Suppressor macrophage treated with lipopolysaccharide for 4 hours (primary cell): ENCODE data around the gene SEPTIN10.
"Not testable (repeated sequence)": the region's sequence is repeated elsewhere in the genome, so short reads cannot be mapped to it uniquely, and the experiment has no call there.

Experiments used
- DNase-seq: peaks from one replicate; pipeline ENCODE4 v3.0.0-alpha.2; 2020

The SEPTIN10 gene

DNA sequence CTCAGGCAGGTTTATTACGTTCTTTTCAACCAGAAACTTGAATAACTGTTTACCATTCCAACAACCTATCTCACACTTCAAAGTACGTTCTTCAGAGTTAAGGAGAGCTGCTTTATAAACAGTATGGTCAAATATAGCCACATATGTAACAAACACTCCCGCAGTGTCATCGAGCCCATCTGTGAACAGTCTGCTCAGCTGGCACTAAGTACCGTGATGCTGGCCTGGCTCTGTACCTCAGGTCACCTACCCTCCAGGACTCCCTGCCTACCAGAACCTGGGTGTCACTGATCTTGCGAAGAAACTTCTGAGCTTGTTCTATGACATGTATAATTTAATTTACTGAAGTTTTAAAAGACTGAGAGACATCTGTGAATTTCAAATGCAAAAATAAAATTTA, 71.4 kb downstream of the SEPTIN10 start:
- no peak for DNase-seq

DNA sequence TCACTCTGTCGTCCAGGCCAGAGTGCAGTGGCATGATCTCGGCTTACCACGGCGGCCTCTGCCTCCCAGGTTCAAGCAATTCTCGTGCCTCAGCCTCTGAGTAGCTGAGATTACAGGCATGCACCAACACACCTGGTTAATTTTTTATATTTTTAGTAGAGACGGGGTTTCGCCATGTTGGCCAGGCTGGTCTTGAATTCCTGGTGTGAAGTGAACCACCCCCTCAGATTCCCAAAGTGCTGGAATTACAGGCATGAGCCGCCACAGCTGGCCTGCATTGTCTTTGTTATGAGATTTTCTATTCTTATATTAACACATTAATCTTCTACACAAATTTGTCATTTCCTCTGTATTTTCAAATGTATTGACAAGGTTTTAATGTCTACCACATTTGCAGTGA, 75.2 kb downstream of the SEPTIN10 start:
- no peak for DNase-seq

DNA sequence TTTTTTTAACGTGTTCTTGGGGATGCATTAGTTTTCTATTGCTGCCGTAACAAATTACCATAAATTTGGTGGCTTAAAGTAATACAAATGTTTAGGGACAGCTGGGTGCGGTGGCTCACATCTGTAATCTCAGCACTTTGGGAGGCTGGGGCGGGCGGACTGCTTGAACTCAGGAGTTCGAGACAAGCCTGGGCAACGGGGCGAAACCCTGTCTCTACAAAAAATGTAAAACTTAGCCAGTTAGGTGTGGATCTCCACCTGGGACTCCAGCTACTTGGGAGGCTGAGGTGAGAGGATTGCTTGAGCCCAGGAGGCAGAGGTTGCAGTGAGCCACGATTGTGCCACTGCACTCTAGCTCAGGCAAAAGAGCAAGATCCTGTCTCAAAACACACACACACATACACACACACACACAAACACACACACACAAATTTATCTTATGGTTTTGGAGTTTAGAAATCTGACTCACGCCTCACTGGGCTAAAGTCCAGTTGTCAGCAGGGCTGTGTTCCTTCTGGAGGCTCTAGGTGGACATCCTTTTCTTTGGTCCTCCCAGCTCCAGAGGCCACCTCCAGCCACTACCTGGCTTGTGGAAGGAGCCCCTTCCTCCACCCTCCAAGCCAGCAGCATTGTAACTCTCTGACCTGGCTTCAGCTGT, 76.1 kb downstream of the SEPTIN10 start:
- no peak for DNase-seq

DNA sequence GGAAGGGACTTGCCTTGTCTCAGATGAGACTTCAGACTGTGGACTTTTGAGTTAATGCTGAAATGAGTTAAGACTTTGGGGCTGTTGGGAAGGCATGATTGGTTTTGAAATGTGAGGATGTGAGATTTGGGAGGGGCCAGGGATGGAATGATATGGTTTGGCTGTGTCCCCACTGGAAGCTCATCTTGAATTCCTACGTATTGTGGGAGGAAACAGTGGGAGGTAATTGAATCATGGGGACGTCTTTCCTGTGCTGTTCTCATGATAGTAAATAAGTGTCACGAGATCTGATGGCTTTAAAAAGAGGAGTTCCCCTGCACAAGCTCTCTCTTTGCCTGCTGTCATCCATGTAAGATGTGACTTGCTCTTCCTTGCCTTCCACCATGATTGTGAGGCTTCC, 77.2 kb downstream of the SEPTIN10 start:
- DNase-seq = not testable (repeated sequence)

DNA sequence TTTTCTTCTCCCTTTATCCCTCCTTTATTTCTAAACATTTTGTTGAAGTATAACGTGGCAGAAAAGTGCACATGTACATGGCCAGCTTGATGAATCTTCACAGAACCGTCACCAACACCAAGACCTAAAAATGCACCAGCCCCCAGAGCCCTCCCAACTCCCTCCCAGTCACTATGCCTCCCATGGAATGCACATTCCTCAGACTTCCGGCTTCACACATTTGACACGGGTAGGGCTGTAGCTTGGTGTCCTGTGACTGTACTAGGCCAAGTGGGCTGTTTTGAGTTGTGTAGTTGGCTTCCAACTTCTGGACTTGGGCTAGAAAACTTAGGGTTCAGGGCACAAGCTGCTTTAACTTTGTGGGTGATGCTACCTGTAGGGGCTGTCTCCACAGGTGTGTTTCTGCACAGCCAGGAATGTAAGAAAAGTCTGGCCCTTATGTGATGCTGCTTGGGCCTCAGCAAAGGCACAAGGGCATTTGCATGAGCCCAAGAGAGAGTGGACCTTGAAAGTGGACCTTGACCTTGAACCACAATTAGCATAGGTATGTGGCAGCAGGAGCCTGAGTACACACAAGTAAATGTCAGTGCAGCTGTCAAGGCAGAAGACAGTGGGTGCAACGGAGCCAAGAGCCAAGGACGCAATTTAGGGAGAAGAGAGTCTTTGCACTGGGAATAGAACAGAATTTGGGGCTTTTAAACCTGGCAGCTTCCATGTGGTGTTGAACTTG, 78.4 kb downstream of the SEPTIN10 start:
- no peak for DNase-seq

DNA sequence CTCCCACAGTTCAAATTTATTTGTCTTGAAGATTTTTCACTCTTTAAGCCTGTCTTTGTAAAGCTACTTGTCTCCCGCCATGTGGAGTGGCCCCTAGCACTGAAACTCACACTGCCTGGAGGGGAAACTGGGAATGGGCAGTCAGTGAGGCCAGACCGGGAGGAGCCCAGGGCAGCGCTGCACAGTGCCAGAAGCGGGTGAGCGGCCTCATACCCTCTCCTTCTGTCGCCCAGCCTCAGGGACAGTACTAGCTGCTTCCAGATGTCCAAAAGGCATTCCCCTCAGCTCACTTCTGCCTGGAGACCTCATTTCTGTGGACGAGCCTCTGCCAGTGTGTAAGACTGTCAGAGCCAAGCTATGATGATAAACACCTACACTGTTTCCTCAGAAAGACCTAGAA, 79.9 kb downstream of the SEPTIN10 start:
- DNase-seq = no peak

DNA sequence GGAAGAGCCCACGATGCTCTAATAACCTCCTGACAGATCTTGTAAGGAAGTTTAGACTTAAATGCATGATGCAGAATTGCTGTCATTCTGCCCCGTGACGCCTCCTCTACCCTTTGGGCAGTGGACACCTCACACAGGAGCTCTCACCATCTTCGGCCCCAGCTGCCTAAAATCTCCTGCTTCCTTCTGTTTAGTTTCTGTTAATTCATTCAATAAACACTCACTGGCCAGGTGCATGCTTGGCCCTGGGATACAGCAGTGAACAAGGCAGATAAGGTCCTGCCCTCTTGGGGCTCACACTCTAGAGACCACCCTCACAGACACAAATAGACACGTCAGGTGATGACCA, 81.1 kb downstream of the SEPTIN10 start:
- no peak for DNase-seq

DNA sequence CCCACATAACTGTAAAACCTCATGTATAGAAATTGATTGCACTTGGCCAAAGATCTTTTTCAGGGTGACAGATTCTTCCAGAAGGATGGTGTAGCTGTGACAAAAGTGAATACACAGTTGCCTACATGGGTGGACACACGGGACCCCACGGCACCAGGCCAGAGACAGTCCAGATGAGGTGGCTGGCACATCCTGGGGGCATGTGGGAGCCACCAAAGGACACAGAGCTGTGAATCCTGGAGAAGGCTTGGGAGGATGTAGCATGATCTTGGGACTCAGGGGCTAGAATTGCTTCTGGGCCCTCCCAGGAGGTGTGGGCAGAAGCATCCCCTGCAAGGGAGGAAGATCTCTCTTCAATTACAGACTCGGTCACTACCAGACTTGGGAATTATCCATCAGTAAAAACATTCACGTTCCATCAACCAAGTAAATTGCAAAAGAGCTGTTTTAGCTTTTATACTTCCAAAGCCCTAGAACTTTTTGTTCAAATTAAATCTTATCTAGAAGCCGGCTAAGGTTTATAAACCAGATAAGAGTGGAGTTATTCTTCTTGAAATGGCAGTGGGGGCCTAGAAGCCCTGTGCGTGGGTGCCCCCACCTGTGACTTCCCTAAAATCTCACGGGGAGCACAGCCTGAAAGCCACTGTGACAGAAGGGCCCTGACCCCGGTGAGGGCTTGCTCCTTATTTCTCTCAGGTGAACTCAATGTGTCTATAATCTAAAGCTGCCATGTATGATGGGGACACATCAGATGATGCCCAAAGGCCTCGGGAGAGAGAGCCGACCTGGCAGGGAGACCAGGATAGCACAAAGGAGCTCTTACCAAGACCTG, 81.7 kb downstream of the SEPTIN10 start:
- no peak for DNase-seq

DNA sequence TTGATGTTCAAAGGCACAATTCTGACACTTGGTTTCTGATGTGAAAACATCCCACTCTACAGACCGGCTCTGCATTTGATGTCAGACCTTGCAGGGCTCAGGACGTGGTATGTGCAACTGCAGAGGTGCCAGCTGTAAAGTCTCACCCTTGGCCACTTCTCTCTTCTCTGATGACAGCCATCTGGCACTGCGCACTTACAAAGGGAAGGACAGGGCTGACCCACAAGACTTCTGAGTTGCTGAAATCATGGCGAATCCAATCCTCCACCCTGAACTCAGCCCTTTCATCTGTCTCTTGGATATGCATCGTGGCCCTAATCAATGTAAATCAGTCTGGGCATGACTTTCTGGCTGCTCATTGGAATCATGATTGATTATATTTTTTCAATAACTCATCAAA, 82.5 kb downstream of the SEPTIN10 start:
- DNase-seq = no peak

DNA sequence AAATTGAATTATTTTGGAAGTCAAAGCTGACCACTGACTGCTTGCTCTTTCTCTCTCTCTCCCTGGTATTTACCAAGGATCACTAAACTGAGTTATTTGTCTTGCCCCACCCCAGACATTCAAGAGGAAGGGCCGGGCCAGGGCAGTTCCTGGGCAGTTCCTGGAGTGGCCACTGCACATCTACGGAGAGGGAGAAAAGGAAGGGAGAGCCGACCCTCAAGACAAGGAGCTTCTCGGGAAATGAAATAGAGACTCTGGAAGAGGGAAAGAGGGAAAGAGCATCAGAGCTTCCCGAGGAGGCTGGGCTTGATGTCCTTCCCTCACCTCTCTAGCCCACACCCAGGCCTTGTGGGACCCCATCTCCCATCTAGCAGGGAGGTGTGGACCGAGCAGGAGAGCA, 83.1 kb downstream of the SEPTIN10 start:
- no peak for DNase-seq

DNA sequence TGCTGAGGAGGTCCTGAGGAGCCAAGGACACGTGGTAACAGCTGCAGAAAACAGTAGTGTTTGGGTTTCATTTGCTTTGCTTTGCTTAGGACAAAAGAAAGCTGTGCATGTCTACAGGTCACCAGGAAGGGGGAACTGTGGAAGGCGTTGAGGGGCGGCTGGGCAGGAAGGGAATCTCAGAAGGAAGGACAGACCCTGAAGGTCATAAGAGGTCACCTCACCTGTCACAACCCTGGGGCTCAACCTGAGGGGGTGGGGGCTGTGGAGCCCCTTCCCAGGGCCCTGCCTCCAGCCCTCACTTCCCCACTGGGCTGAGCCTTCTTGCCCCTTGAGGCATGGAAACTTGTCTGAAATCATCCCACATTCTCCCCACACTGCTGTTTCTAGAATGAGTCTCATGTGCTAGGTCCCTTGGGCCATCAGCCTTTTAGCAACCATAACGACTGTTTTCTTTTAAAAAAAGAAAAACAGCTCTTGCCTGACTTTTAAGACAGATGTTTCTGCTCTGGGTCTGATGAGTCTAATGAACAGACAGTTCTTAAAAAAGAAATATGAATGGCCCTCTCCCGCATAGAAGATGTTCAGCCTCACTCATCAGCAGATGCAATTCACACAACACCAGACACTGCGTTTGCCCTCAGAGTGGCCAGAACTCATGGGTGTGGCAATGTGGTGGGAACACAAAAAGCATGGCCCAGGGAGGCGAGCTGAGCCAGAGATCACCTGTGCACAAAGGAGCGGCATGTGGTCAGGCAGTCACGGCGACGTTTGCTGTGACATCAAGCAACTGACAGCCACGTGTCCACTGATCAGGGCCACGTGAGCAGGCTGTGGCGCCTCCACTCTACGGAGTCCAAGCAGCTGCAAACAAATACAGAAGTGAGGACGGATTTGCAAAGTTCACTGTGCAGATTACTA, 84.0 kb downstream of the SEPTIN10 start:
- no peak for DNase-seq

DNA sequence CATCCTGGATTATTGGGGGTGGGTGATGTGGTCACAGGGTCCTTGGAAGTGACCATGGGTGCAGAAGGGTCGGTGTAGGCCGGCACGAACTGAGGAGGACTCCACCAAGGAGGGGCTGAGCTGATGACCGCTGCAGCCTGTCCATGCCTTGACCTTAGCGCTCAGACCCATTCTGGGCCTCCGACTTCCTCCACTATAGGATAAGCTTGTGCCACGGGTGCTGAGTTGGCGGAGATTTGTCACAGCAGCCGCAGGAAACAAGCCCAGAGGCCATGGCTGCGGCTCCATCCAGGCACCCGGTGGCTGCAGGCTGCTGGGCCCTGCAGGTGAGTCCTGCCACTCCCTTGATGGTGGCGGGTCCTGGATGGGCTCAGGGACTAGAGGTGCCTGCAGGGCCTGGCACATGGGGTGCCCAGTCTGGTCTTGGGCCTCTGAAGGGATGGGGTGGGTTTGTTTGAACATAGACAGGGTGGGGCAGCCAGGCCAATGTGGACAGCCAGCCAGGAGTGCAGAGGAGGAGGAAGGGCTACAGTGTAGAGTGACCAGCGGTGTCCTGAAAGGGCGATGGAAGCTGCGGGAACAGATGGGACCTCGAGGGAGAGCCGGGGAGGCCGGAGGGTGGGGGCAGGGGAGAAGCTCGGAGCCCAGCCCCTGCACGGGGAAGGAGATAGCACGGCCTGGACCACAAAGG, 84.8 kb downstream of the SEPTIN10 start:
- DNase-seq = no peak

DNA sequence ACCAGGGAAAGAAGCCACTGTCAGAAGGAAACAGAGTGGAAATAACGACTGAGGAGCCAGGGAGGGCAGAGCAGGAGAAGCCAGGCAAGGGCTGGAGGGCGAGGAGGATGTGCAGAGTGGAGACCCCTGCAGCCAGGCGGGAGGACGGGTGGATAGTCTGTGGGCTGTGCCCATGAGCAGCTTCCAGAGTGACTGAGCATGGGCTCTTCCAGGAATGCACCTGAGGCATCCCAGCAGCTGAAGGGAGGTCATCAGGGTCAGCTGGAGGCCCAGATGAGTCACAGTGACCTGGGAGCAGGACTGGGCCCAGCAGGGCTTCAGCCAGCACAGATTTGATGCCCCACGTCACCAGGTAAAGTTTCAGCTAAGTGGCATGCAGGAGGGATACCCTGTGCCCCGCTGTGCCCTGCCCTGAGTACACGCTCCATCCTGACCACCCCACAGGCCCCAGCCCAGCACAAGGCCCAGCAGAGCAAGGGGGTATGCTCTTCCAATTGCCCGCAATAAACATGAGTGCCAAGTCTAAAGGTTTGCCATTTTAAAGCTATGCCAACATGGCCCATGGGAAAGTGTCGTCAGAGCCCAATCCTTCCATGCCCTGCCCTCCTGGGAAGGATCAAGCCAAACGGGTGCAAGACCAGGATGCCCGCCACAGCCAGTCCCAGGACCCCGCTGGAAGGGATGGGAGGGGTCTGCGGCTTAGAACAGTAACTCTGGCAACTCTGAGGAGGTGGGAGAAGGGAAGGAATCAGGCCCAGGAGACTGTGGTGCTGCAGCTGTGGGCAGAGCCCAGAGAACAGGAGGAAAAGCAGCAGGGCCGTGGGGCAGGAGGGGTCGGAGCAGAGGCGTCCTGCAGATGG, 85.7 kb downstream of the SEPTIN10 start:
- DNase-seq = no peak

DNA sequence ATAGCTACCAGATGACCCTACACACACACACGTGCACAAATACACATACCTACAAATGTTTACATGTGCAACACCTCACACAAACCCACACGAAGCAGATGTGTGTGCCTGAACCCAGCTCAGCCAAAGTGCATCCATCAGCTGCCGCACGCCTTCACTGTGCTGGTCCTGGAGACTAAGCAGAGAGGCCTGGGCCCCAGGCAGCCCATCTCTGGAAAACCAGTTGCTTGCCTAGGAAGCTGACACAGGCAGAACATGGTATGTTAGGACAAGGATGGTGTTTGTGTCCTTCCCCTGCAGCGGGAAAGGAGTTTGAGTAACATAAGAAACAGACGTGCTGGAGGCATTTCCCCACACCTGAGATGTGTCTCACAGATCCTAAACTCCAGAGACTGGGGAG, 86.7 kb downstream of the SEPTIN10 start:
- no peak for DNase-seq

DNA sequence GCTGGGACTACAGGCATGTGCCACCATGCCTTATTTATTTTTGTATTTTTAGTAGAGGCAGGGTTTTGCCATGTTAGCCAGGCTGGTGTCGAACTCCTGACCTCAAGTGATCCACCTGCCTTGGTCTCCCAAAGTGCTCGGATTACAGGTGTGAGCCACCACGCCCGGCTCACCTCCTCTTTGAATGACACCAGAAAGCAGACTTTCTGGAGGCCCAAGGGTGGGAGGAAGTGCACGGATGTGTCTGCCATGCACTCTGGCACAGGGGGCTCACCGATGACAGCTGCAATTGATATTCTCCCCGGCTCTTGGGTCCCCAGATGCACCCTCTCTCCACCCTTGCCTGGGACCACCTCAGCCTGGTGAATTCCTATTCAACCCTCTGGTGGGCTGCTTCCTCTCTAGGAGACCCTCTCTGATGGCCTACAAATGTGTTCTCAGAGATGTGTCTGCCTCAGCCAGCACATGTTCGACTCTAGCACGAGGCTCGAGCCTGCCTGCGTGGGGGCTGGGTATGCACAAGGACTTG, 87.3 kb downstream of the SEPTIN10 start:
- no peak for DNase-seq

DNA sequence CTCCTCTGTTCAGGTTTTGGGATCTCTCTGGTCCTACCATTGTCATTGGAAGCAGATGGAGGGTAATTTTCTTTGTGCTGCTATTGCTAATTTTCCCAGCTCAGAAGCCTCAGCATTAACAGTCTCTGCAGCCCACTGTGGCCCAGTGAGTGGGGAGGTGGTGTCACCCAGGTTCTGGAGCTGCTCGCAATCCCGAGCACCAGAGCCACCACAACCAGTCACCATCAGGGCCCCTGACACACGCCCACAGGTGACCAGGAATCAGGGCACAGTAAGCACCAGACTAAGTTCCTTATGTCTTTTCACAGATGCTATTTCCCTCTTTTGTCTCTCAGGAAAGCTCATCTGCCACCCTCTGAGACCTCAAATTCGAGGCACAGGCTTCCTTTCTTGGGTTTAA, 87.9 kb downstream of the SEPTIN10 start:
- DNase-seq = no peak

DNA sequence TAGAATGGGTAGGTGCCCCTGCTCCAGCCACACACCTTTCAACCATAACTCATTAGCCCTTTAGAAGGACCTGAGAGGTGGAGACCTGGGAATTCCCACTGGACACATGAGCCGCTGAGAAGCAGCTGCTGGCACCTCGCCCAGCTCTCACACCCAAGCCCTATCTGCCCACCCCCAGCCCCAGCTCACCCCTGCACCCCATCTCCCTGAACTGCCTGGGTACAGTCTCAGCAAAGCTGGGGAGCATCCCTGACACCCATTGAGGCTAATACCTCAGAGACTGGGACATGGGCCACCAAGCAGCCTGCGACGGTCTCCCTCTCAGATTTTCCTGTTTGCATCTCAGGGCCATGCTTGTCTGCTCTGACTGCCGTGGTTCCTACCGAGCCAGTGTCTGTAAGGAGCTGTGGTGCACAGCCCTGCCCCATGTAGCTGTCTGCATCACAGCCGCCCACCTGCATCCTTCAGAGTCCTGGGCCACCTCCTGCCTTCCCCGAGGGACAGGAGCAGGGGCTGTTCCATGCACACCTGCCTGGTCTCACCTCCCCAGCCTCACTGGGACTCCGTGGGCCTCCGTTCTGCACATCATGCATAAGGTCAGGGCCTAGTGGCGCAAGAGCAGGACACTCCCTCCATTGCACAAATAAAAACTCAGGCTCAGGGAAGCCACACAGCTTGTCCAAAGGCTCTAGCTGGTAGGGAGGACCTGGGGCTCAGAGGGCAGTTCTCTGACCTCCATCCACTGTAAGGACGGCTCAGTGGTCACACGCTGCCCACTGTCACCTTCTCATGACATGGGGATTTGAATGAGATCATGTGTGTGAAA, 90.0 kb downstream of the SEPTIN10 start:
- DNase-seq = no peak

DNA sequence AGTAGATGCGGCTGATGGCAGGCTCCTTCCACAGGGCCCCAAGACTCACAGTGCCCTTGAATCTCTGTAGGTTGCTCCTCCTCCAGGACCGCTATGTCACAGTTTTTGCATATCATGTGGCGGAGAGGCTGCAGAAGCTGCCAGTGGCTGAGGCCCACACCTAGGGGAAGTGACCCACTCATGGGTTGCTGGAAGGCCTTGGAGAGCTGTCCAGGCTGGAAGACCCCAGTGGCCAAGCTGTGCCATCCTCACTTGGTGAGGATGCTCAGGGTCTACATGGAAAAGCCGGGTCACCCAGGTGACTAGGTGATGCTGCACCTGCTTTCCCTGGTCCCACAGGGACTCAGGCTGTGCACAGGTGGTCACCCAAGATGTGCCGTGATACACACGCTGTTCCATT, 90.6 kb downstream of the SEPTIN10 start:
- DNase-seq = no peak

DNA sequence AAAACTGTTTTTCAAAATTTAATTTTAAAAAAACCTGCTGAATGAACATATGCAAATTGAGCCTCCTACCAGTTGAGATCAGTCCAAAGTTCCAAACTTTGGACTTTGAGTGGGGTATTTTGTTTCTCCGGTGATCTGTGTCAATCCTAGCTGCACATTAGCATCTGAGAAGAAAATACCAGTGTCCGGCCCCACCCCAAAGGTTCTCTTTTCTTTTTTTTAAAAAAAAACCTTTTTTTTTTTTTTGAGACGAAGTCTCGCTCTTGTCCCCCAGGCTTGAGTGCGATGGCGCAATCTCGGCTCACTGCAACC, 91.7 kb downstream of the SEPTIN10 start:
- DNase-seq = no peak
